Ishikawa (cell line): Measurements from ENCODE around the gene FIS1.

ENCODE experiments used
- CEBPB ChIP-seq: IDR thresholded peaks from 2 replicates; pipeline ENCODE4 v1.6.1; 2012
- EP300 ChIP-seq: IDR thresholded peaks from 2 replicates; pipeline ENCODE4 v1.6.1; 2012; ENCODE audit warnings: borderline replicate concordance
- NFIC ChIP-seq: IDR thresholded peaks from 2 replicates; pipeline ENCODE4 v1.6.1; 2012
- RAD21 ChIP-seq: IDR thresholded peaks from 2 replicates; pipeline ENCODE4 v1.6.1; 2012; ENCODE audit warnings: low read depth
- YY1 ChIP-seq: IDR thresholded peaks from 2 replicates; pipeline ENCODE4 v1.6.1; 2012; ENCODE audit warnings: low read depth
- TF ChIP-seq, protein P1 (sequence below): IDR thresholded peaks from 2 replicates; pipeline ENCODE4 v1.6.1; 2012
- TF ChIP-seq, protein P2 (sequence below): IDR thresholded peaks from 2 replicates; pipeline ENCODE4 v1.6.1; 2012; ENCODE audit warnings: low read depth, mild to moderate bottlenecking

DNA sequence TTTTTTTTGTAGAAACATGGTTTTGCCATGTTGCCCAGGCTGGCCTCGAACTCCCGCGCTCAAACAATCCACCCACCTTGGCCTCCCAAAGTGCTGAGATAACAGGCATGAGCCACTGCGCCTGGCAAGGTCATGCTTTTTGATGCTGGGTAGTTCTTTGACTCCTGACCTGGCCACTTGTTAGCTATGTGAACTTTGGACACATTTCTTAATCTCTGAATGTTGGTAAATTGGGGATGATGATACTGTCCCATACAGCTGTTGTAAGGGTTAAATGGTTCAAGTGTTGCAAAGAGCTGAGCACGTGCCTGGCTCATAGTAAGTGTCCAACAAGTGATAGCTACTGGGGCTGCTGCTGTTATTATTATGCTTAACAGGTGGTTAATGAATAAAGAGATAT is 24.6 kb downstream of the FIS1 start:
- TF ChIP-seq NFIC: no peak
- no peak for TF ChIP-seq EP300
- TF ChIP-seq YY1: no peak
- TF ChIP-seq, protein P1, sequence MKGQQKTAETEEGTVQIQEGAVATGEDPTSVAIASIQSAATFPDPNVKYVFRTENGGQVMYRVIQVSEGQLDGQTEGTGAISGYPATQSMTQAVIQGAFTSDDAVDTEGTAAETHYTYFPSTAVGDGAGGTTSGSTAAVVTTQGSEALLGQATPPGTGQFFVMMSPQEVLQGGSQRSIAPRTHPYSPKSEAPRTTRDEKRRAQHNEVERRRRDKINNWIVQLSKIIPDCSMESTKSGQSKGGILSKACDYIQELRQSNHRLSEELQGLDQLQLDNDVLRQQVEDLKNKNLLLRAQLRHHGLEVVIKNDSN: no peak
- no peak for TF ChIP-seq CEBPB
- TF ChIP-seq RAD21: no peak
- TF ChIP-seq, protein P2, sequence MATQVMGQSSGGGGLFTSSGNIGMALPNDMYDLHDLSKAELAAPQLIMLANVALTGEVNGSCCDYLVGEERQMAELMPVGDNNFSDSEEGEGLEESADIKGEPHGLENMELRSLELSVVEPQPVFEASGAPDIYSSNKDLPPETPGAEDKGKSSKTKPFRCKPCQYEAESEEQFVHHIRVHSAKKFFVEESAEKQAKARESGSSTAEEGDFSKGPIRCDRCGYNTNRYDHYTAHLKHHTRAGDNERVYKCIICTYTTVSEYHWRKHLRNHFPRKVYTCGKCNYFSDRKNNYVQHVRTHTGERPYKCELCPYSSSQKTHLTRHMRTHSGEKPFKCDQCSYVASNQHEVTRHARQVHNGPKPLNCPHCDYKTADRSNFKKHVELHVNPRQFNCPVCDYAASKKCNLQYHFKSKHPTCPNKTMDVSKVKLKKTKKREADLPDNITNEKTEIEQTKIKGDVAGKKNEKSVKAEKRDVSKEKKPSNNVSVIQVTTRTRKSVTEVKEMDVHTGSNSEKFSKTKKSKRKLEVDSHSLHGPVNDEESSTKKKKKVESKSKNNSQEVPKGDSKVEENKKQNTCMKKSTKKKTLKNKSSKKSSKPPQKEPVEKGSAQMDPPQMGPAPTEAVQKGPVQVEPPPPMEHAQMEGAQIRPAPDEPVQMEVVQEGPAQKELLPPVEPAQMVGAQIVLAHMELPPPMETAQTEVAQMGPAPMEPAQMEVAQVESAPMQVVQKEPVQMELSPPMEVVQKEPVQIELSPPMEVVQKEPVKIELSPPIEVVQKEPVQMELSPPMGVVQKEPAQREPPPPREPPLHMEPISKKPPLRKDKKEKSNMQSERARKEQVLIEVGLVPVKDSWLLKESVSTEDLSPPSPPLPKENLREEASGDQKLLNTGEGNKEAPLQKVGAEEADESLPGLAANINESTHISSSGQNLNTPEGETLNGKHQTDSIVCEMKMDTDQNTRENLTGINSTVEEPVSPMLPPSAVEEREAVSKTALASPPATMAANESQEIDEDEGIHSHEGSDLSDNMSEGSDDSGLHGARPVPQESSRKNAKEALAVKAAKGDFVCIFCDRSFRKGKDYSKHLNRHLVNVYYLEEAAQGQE: no peak
